HEK293 (cell line): ENCODE results near the gene BCAN.

Source experiments
- AEBP2 ChIP-seq: fragments of 450-650 bp; formaldehyde crosslinking; IDR thresholded peaks from 2 replicates; pipeline ENCODE4 v1.5.1; 2016; ENCODE audit warnings: missing biosample characterization, missing genetic modification characterization, borderline replicate concordance
- FEZF1 ChIP-seq: fragments of 450-650 bp; formaldehyde crosslinking; IDR thresholded peaks from 2 replicates; pipeline ENCODE4 v1.5.1; 2016; ENCODE audit warnings: missing biosample characterization, missing genetic modification characterization
- IKZF3 ChIP-seq: fragments of 450-650 bp; IDR thresholded peaks from 2 replicates; pipeline ENCODE4 v1.5.0; 2018; ENCODE audit warnings: missing biosample characterization, mild to moderate bottlenecking, missing genetic modification characterization, moderate library complexity
- KLF8 ChIP-seq: fragments of 450-650 bp; formaldehyde crosslinking; IDR thresholded peaks from 2 replicates; pipeline ENCODE4 v1.5.1; 2016; ENCODE audit warnings: missing biosample characterization, missing genetic modification characterization
- MEIS1 ChIP-seq: sonication (generic); formaldehyde crosslinking; IDR thresholded peaks from 2 replicates; pipeline ENCODE4 v1.8.1; 2022; ENCODE audit warnings: missing genetic modification reagents, mild to moderate bottlenecking, borderline replicate concordance
- TSHZ1 ChIP-seq: fragments of 450-650 bp; formaldehyde crosslinking; IDR thresholded peaks from 2 replicates; pipeline ENCODE4 v1.5.1; 2016; ENCODE audit warnings: missing biosample characterization, missing genetic modification characterization, borderline replicate concordance
- WT1 ChIP-seq: fragments of 450-650 bp; formaldehyde crosslinking; IDR thresholded peaks from 2 replicates; pipeline ENCODE4 v1.5.1; 2016; ENCODE audit warnings: missing biosample characterization, missing genetic modification characterization
- ZBTB17 ChIP-seq: fragments of 450-650 bp; formaldehyde crosslinking; IDR thresholded peaks from 2 replicates; pipeline ENCODE4 v1.5.1; 2016; ENCODE audit warnings: missing biosample characterization, missing genetic modification characterization
- ZBTB20 ChIP-seq: fragments of 450-650 bp; formaldehyde crosslinking; IDR thresholded peaks from 2 replicates; pipeline ENCODE4 v1.5.1; 2016; ENCODE audit warnings: missing biosample characterization, missing genetic modification characterization
- ZEB2 ChIP-seq: fragments of 450-650 bp; formaldehyde crosslinking; IDR thresholded peaks from 2 replicates; pipeline ENCODE4 v1.5.1; 2016; ENCODE audit warnings: missing biosample characterization, missing genetic modification characterization
- ZFP37 ChIP-seq: fragments of 450-650 bp; formaldehyde crosslinking; IDR thresholded peaks from 2 replicates; pipeline ENCODE4 v1.5.1; 2016; ENCODE audit warnings: missing biosample characterization, missing genetic modification characterization
- ZFP69B ChIP-seq: fragments of 450-650 bp; formaldehyde crosslinking; IDR thresholded peaks from 2 replicates; pipeline ENCODE4 v1.5.1; 2016; ENCODE audit warnings: missing biosample characterization, missing genetic modification characterization
- ZNF138 ChIP-seq: fragments of 450-650 bp; formaldehyde crosslinking; IDR thresholded peaks from 2 replicates; pipeline ENCODE4 v1.5.1; 2016; ENCODE audit warnings: missing biosample characterization, missing genetic modification characterization, borderline replicate concordance
- ZNF184 ChIP-seq: fragments of 450-650 bp; IDR thresholded peaks from 2 replicates; pipeline ENCODE4 v1.5.1; 2018; ENCODE audit warnings: missing biosample characterization, mild to moderate bottlenecking, missing genetic modification characterization
- ZNF221 ChIP-seq: fragments of 450-650 bp; formaldehyde crosslinking; IDR thresholded peaks from 2 replicates; pipeline ENCODE4 v1.5.1; 2017; ENCODE audit warnings: missing biosample characterization, missing genetic modification characterization, borderline replicate concordance
- ZNF24 ChIP-seq: fragments of 450-650 bp; formaldehyde crosslinking; IDR thresholded peaks from 2 replicates; pipeline ENCODE4 v1.5.1; 2016; ENCODE audit warnings: missing biosample characterization, missing genetic modification characterization
- ZNF324 ChIP-seq: fragments of 450-650 bp; formaldehyde crosslinking; IDR thresholded peaks from 2 replicates; pipeline ENCODE4 v1.5.1; 2016; ENCODE audit warnings: missing biosample characterization, missing genetic modification characterization
- ZNF350 ChIP-seq: fragments of 450-650 bp; formaldehyde crosslinking; IDR thresholded peaks from 2 replicates; pipeline ENCODE4 v1.5.0; 2017; ENCODE audit warnings: missing biosample characterization, mild to moderate bottlenecking, missing genetic modification characterization
- ZNF398 ChIP-seq: fragments of 450-650 bp; formaldehyde crosslinking; IDR thresholded peaks from 2 replicates; pipeline ENCODE4 v1.5.1; 2017; ENCODE audit warnings: missing biosample characterization, missing genetic modification characterization
- ZNF433 ChIP-seq: fragments of 450-650 bp; formaldehyde crosslinking; IDR thresholded peaks from 2 replicates; pipeline ENCODE4 v1.5.1; 2016; ENCODE audit warnings: missing biosample characterization, missing genetic modification characterization, low read depth
- ZNF548 ChIP-seq: fragments of 450-650 bp; formaldehyde crosslinking; IDR thresholded peaks from 2 replicates; pipeline ENCODE4 v1.5.1; 2016; ENCODE audit warnings: missing biosample characterization, missing genetic modification characterization
- ZNF558 ChIP-seq: fragments of 450-650 bp; formaldehyde crosslinking; IDR thresholded peaks from 2 replicates; pipeline ENCODE4 v1.5.1; 2016; ENCODE audit warnings: missing biosample characterization, missing genetic modification characterization
- ZNF571 ChIP-seq: fragments of 450-650 bp; formaldehyde crosslinking; IDR thresholded peaks from 2 replicates; pipeline ENCODE4 v1.5.0; 2017; ENCODE audit warnings: missing biosample characterization, missing genetic modification characterization
- ZNF623 ChIP-seq: fragments of 450-650 bp; formaldehyde crosslinking; IDR thresholded peaks from 2 replicates; pipeline ENCODE4 v1.5.1; 2016; ENCODE audit warnings: missing biosample characterization, missing genetic modification characterization
- ZNF629 ChIP-seq: fragments of 450-650 bp; formaldehyde crosslinking; IDR thresholded peaks from 2 replicates; pipeline ENCODE4 v1.5.1; 2017; ENCODE audit warnings: missing biosample characterization, missing genetic modification characterization
- ZNF785 ChIP-seq: fragments of 450-650 bp; formaldehyde crosslinking; IDR thresholded peaks from 2 replicates; pipeline ENCODE4 v1.5.1; 2016; ENCODE audit warnings: missing biosample characterization, missing genetic modification characterization
- TF ChIP-seq, protein P1 (sequence below): fragments of 450-650 bp; formaldehyde crosslinking; IDR thresholded peaks from 2 replicates; pipeline ENCODE4 v1.5.1; 2016; ENCODE audit warnings: missing biosample characterization, missing genetic modification characterization
- TF ChIP-seq, protein P2 (sequence below): fragments of 450-650 bp; formaldehyde crosslinking; IDR thresholded peaks from 2 replicates; pipeline ENCODE4 v1.5.1; 2016; ENCODE audit warnings: missing biosample characterization, missing genetic modification characterization

The BCAN gene

DNA sequence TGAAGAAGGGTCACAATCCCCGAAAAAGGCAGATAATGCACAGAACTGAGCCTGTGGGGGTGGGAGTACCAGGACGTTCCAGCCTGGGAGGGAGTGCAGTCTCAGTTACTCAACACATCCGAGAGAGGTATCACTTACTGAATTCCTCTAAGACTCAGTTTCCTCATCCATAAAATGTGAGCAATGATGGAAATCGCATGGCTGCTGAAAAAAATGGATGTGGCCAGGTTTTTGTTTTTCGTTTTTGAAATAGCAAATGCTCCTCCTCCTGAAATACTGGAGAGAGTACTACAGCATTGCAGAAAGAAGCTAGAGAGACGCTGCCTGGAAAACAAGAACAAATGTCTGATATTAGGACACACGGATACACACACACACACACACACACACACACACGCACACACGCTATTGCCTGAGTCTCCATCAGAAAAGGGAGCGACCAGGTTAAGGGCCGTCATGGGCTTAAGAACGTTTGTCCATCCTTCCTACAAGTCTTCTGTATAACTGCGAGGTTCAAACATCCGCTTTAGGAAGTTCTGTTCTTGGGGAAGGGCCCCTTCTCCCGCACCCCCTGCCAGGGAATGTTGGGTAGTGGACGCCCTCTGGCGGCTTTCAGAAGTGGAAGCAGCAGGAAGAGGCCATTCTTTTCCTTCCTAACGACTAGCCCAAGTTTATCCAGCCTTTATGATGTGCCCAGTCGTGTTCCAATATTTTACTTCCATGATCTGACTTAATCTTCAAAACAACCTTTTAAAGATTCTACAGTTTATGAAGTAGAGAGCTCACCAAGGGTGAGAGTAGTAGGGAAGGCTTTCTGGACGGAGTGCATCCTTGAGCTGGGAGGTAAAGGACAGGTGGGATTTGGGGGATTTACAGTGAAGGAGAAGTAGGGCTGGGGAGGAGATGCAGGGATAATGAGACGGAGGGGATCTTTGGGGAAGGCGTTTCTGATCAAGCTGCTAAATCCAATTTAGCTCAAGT lies 36.0 kb downstream of the BCAN start (continued):
- TF ChIP-seq TSHZ1, result 0 out of 2 replicates have a peak, but pooled peaks have one; percentile 26
- no peak for TF ChIP-seq AEBP2
- TF ChIP-seq ZNF785 (tag by site-specific recombination), result no peak
- TF ChIP-seq ZNF324 (tag by site-specific recombination), result no peak
- peak; percentile 84 for TF ChIP-seq IKZF3 (tag by site-specific recombination)
- TF ChIP-seq FEZF1 (tag by site-specific recombination), result no peak
- TF ChIP-seq, protein P1, sequence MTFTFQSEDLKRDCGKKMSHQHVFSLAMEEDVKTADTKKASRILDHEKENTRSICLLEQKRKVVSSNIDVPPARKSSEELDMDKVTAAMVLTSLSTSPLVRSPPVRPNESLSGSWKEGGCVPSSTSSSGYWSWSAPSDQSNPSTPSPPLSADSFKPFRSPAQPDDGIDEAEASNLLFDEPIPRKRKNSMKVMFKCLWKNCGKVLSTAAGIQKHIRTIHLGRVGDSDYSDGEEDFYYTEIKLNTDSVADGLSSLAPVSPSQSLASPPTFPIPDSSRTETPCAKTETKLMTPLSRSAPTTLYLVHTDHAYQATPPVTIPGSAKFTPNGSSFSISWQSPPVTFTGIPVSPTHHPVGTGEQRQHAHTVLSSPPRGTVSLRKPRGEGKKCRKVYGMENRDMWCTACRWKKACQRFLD (tag by site-specific recombination), result no peak
- no peak for TF ChIP-seq ZNF398
- 0 out of 2 replicates have a peak, but pooled peaks have one; percentile 23 for TF ChIP-seq ZNF184 (tag by site-specific recombination)
- TF ChIP-seq MEIS1 (CRISPR knock-in tag), result no peak
- TF ChIP-seq ZNF221, result no peak
- no peak for TF ChIP-seq ZNF623
- peak; percentile 24; the same call in 1 of the 2 replicates for TF ChIP-seq ZFP69B (tag by site-specific recombination)
- no peak for TF ChIP-seq ZNF433 (tag by site-specific recombination)
- TF ChIP-seq ZNF629, result peak; percentile 33; the same call in 1 of the 2 replicates
- TF ChIP-seq ZNF138 (tag by site-specific recombination), result no peak
- TF ChIP-seq KLF8 (tag by site-specific recombination), result no peak
- no peak for TF ChIP-seq WT1 (tag by site-specific recombination)
- TF ChIP-seq ZEB2 (tag by site-specific recombination), result no peak
- no peak for TF ChIP-seq ZNF571
- no peak for TF ChIP-seq ZBTB20 (tag by site-specific recombination)
- TF ChIP-seq, protein P2, sequence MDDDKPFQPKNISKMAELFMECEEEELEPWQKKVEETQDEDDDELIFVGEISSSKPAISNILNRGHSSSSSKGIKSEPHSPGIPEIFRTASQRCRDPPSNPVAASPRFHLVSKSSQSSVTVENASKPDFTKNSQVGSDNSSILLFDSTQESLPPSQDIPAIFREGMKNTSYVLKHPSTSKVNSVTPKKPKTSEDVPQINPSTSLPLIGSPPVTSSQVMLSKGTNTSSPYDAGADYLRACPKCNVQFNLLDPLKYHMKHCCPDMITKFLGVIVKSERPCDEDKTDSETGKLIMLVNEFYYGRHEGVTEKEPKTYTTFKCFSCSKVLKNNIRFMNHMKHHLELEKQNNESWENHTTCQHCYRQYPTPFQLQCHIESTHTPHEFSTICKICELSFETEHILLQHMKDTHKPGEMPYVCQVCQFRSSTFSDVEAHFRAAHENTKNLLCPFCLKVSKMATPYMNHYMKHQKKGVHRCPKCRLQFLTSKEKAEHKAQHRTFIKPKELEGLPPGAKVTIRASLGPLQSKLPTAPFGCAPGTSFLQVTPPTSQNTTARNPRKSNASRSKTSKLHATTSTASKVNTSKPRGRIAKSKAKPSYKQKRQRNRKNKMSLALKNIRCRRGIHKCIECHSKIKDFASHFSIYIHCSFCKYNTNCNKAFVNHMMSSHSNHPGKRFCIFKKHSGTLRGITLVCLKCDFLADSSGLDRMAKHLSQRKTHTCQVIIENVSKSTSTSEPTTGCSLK (tag by site-specific recombination), result no peak
- TF ChIP-seq ZBTB17 (tag by site-specific recombination), result no peak
- no peak for TF ChIP-seq ZFP37 (tag by site-specific recombination)
- TF ChIP-seq ZNF350 (tag by site-specific recombination), result no peak
- no peak; the same call in 1 of the 2 replicates for TF ChIP-seq ZNF558 (tag by site-specific recombination)
- TF ChIP-seq ZNF24 (tag by site-specific recombination), result 0 out of 2 replicates have a peak, but pooled peaks have one; percentile 18
- TF ChIP-seq ZNF548, result no peak
